GM12891 (cell line): ENCODE data around the gene NT5DC4.

Source experiments
- POLR2A ChIP-seq: IDR thresholded peaks from 2 replicates; pipeline ENCODE4 v1.6.1; 2011; ENCODE audit warnings: low read depth, low read length, control low read depth
- POLR2AphosphoS5 ChIP-seq: IDR thresholded peaks from 2 replicates; pipeline ENCODE4 v1.6.1; 2011; ENCODE audit warnings: low read depth, low read length, control low read depth
- SPI1 ChIP-seq: IDR thresholded peaks from 2 replicates; pipeline ENCODE4 v1.6.1; 2011; ENCODE audit warnings: low read depth, low read length, control low read depth
- TAF1 ChIP-seq: IDR thresholded peaks from 2 replicates; pipeline ENCODE4 v1.6.1; 2011; ENCODE audit warnings: low read depth, low read length, control low read depth

- TF ChIP-seq POLR2A: no peak
- TF ChIP-seq TAF1: no peak
- TF ChIP-seq POLR2AphosphoS5: no peak
- TF ChIP-seq SPI1: no peak
Observed at GRCh38 chr2:112712465-112712864, 8.4 kb upstream of the NT5DC4 start.
